K562 (cell line): ENCODE measurements around the gene KAT7. TPM values are rescaled to one million over a fixed set of nuclear protein-coding genes. Genes with fewer than 3 reads are reported as not detected.

Experiments
- ATF1 ChIP-seq, 2 experiments: fragments of 450-650 bp in 1 of 2; IDR thresholded peaks; 2 replicates each; pipeline ENCODE4 v1.6.1; 2016; ENCODE audit warnings: missing compliant biosample characterization in 1 of 2, missing genetic modification characterization in 1 of 2
- HDAC1 ChIP-seq, 2 experiments: fragments of 450-650 bp; IDR thresholded peaks; 2 replicates each; pipeline ENCODE4 v1.6.1; 2016 to 2017; ENCODE audit warnings: inconsistent platforms in 1 of 2, mild to moderate bottlenecking in 1 of 2, moderate library complexity in 1 of 2
- HNRNPLL ChIP-seq: fragments of 200-400 bp; formaldehyde crosslinking; IDR thresholded peaks from 2 replicates; pipeline ENCODE4 v1.6.1; 2017; ENCODE audit warnings: low read length, low read depth, mild to moderate bottlenecking; ENCODE audit not compliant: poor library complexity, severe bottlenecking
- JUND ChIP-seq, 2 experiments: IDR thresholded peaks; 2 replicates in 1 of 2; 3 replicates in 1 of 2; pipeline ENCODE4 v1.6.1; 2011; ENCODE audit warnings: borderline replicate concordance in 2 of 2, low read depth in 2 of 2, low read length in 2 of 2, improper control_type of control experiment in 1 of 2, missing biosample characterization in 1 of 2, missing genetic modification characterization in 1 of 2, missing genetic modification reagents in 1 of 2
- MBD1 ChIP-seq: fragments of 250-450 bp; sonication (Bioruptor Pico); IDR thresholded peaks from 2 replicates; pipeline ENCODE4 v1.8.0; 2022; ENCODE audit warnings: inconsistent platforms
- MITF ChIP-seq: IDR thresholded peaks from 2 replicates; pipeline ENCODE4 v1.6.1; 2014; ENCODE audit warnings: antibody characterized with exemption
- NFATC3 ChIP-seq: fragments of 450-650 bp; IDR thresholded peaks from 2 replicates; pipeline ENCODE4 v1.6.1; 2017; ENCODE audit warnings: mild to moderate bottlenecking
- NRF1 ChIP-seq, 2 experiments: fragments of 450-650 bp; IDR thresholded peaks in 1 of 2; conservative IDR thresholded peaks in 1 of 2; 2 replicates each; pipeline ENCODE4 v1.6.1; 2014; ENCODE audit warnings: mild to moderate bottlenecking in 2 of 2
- PURB ChIP-seq: sonication (generic); formaldehyde crosslinking; IDR thresholded peaks from 2 replicates; pipeline ENCODE4 v1.9.0; 2021; ENCODE audit warnings: low read depth, mild to moderate bottlenecking, missing genetic modification reagents
- RBM39 ChIP-seq: fragments of 200-400 bp; formaldehyde crosslinking; optimal IDR thresholded peaks from 2 replicates; pipeline ENCODE3; 2018; ENCODE audit warnings: low read depth, low read length
- THAP12 ChIP-seq: fragments of 250-450 bp; sonication (Bioruptor Pico); IDR thresholded peaks from 2 replicates; pipeline ENCODE4 v1.9.0; 2021; ENCODE audit warnings: mild to moderate bottlenecking, inconsistent platforms
- ZBTB43 ChIP-seq: sonication (generic); formaldehyde crosslinking; IDR thresholded peaks from 2 replicates; pipeline ENCODE4 v1.8.0; 2023; ENCODE audit warnings: mild to moderate bottlenecking, missing genetic modification reagents
- ZNF175 ChIP-seq: fragments of 200-800 bp; sonication (Bioruptor generic); IDR thresholded peaks from 2 replicates; pipeline ENCODE4 v1.6.1; 2016; ENCODE audit warnings: low read depth, mild to moderate bottlenecking, missing genetic modification characterization, missing compliant biosample characterization
- ZNF197 ChIP-seq: fragments of 200-800 bp; sonication (Bioruptor generic); IDR thresholded peaks from 2 replicates; pipeline ENCODE4 v1.6.1; 2016; ENCODE audit warnings: low read depth, missing genetic modification characterization, missing compliant biosample characterization
- ZNF212 ChIP-seq: fragments of 450-650 bp; formaldehyde crosslinking; IDR thresholded peaks from 2 replicates; pipeline ENCODE4 v1.4.0; 2020; ENCODE audit warnings: mild to moderate bottlenecking
- polyA plus RNA-seq, 8 experiments: library from polyadenylated mRNA; depleted of rRNA in 4 of 8; stranded (reverse) in 5 of 8; unstranded in 3 of 8; fragments of >200 nt; fragmentation: Nextera tagmentation in 2 of 8; fragmentation: Illumina TruSeq in 1 of 8; extraction: Ambion mirVana in 2 of 8; extraction: Trizol in 1 of 8; gene quantifications; 2 replicates each; pipeline versions ENCODE4 v1.2.1 to v1.2.3, GENCODE V29; 2011 to 2014; ENCODE audit warnings: inconsistent platforms in 1 of 8, missing spikeins in 1 of 8
- total RNA-seq, 7 experiments: library from RNA; depleted of rRNA in 6 of 7; stranded (reverse); fragments of >200 nt in 6 of 7; fragmentation: Illumina TruSeq in 2 of 7; extraction: Trizol in 2 of 7; gene quantifications; 2 replicates each; pipeline versions ENCODE4 v1.2.1 to v1.2.3, GENCODE V29; 2011 to 2021; ENCODE audit warnings: low replicate concordance in 1 of 7

The KAT7 gene
- total and polyA plus RNA-seq, 9 of the 15 experiments (the other 6 are each of a cell fraction or from before 2014, with no cell fraction given), result 10.8 to 57.3 (median 34.8) TPM

GRCh38 chr17:49763735-49764558 lies 24.5 kb upstream of the KAT7 start, which contains the start of gene FAM117A (continued):
- 0 out of 2 replicates have a peak, but pooled peaks have one; percentile 19 for TF ChIP-seq THAP12 (CRISPR knock-in tag)
- no peak for TF ChIP-seq HNRNPLL
- peak; percentile 64 to 66 for TF ChIP-seq NRF1 (conservative IDR thresholded peaks at IDR 0.05 in 1 of 2, IDR thresholded peaks at IDR 0.05 in 1 of 2)
- TF ChIP-seq RBM39, result no peak
- TF ChIP-seq MITF, result peak; percentile 48; the same call in 1 of the 2 replicates
- no peak for TF ChIP-seq ZNF175
- TF ChIP-seq ZNF212, result no peak
- TF ChIP-seq ZNF197 (CRISPR knock-in tag), result no peak
- no peak for TF ChIP-seq HDAC1 (IDR thresholded peaks at IDR 0.05)
- no peak for TF ChIP-seq ZBTB43
- peak; percentile 21; the same call in 1 of the 2 replicates for TF ChIP-seq JUND (IDR thresholded peaks at IDR 0.05; ENCODE audit: borderline replicate concordance, low read depth, low read length)
- TF ChIP-seq JUND (tag; IDR thresholded peaks at IDR 0.05; ENCODE audit: borderline replicate concordance, low read depth, low read length), result no peak
- TF ChIP-seq PURB (CRISPR knock-in tag), result no peak
- TF ChIP-seq ATF1 (CRISPR knock-in tag; IDR thresholded peaks at IDR 0.05), result no peak; the same call in 1 of the 2 replicates
- TF ChIP-seq ATF1 (tag; IDR thresholded peaks at IDR 0.05), result peak; percentile 96
- no peak for TF ChIP-seq NFATC3
- no peak for TF ChIP-seq MBD1 (CRISPR knock-in tag)
